Measurements from ENCODE around the gene ZNF575.

DNA sequence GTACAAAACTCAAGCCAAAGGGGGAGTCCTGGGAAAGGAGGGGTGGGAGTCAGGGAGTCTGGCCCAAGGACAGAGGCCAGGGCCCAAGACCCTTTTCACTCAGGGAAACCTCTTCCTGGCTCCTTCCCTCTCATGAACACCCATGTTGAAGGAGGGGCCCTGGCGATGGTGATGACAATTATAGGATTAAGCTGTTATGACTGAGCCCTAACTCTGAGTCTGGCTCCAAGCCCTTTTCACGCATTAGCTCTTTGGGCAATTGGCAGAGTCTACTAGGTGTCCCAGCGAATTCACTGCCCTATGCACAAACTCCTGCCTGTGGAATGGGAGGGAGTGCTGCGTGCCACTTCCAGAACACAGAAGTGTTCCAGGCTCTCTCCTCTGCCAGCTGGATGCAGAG, 20.7 kb downstream of the ZNF575 start:
- no peak for TF ChIP-seq ZSCAN23 (tag by site-specific recombination; IDR thresholded peaks at IDR 0.05)
- no peak for TF ChIP-seq ZNF274 (IDR thresholded peaks at IDR 0.05; ENCODE audit: low read length)
- no peak for TF ChIP-seq ZNF274 (tag by site-specific recombination; IDR thresholded peaks at IDR 0.05; ENCODE audit: borderline replicate concordance)
- TF ChIP-seq YY1 (tag by site-specific recombination; IDR thresholded peaks at IDR 0.05): no peak
- TF ChIP-seq ZNF610 (tag by site-specific recombination; IDR thresholded peaks at IDR 0.05; ENCODE audit: borderline replicate concordance): no peak
- TF ChIP-seq ZNF623 (tag by site-specific recombination; IDR thresholded peaks at IDR 0.05): no peak
- TF ChIP-seq CTCF (tag by site-specific recombination; IDR thresholded peaks at IDR 0.05): no peak

All from HEK293 (cell line).